HG02938 (cell line): ENCODE results near the gene QRICH2.
"Not testable (repeated sequence)": the region's sequence is repeated elsewhere in the genome, so short reads cannot be mapped to it uniquely, and the experiment has no call there.

Source experiments
- ATAC-seq: cut with Tn5 transposase; IDR thresholded peaks from one replicate; pipeline ENCODE4 v1.9.1; 2021; ENCODE audit warnings: mild to moderate bottlenecking, moderate library complexity; ENCODE audit not compliant: unreplicated experiment

Gene QRICH2

DNA sequence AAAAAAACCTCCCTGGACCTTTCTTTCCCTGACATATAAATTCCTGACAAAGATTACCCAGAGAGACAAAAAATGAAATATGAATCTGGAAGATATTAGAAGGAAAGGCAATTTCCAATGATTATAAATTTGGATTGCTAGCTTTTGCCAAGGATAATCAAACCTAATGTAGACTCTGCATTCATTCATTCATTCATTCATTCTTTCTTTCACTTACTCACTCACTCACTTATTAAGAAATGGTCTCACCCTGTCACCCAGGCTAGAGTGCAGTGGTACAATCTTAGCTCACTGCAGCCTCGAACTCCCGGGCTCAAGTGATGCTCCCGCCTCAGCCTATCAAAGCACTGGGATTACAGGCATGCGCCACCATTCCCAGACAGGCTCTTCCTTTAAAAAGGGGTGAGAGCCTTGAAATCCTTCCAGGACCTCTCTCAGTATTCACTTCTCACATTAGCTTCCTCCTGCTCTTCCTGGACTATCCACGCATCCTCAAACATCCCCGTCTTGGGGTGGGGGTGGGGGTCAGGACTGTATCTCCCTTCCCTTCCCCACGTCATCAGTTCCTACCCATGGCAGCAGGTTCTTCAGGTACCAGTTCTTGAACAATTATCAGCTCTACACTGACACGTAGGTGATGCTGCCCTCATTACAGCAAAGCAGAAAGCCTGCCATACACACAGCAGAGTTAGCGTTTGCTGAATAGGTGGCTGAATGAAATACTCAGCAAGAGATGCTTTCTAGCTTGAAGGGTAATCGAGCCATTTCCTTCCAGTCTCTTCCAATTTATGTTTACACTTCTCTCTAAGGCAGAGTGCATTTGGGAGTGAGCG is 25.8 kb upstream of the QRICH2 start:
- ATAC-seq = no peak

- ATAC-seq = no peak
Observed at GRCh38 chr17:76331083-76331482, 23.0 kb upstream of the QRICH2 start.

DNA sequence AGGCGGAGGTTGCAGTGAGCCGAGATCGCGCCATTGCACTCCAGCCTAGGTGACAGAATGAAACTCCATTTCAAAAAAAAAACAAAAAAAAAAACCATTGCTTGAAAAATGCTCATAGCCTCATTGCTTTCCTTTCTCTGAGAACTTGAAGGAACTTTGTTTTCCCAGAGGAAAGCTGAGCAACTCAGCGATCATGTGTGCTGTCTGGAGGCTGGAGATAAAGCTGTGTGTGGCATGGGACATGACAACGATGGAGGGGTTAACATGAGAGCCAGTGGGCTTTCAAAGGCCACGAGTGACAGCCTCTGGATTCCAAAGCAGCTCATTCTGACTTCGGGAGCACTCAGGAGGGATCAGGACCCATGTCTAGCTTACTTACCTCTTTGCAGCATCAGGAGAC is 21.6 kb upstream of the QRICH2 start:
- no peak for ATAC-seq

DNA sequence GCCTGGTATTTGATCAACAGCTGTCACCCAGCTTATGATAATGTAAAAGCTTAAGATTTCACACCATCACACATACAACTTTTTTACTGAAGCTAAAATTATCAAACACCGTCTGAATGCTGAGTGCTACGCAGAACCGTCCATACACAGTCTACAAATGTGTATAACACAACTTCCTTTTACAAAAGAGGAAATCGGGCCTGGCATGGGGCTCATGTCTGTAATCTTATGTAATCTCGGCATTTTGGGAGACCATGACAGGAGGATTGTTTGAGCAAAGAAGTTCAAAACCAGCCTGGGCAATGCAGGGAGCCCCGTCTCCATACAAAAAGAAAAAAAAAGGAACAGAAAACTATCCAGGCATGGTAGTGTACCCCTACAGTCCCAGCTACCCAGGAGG is 19.6 kb upstream of the QRICH2 start:
- ATAC-seq = no peak

DNA sequence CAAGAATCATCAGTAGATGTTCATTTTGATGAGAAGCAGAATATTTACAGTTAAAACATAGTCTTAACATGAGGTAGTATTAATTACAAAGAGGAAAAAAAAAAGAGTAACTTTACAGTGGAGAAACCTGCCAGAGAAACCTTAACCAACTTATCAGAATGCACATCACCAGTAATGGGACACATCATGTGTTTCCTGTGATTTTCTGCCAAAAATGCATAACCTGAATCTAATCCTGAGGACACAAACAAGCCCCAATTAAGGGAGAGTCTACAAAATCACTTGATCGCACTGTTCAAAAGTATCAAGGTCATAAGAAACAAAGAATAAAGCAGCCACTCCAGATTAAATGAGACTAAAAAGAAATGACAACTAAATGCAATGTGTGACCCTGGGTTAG is 18.2 kb upstream of the QRICH2 start:
- ATAC-seq = no peak

- no peak for ATAC-seq
Observed at GRCh38 chr17:76318586-76318985, 10.5 kb upstream of the QRICH2 start.

GRCh38 chr17:76317535-76317934 is 9.5 kb upstream of the QRICH2 start:
- no peak for ATAC-seq

DNA sequence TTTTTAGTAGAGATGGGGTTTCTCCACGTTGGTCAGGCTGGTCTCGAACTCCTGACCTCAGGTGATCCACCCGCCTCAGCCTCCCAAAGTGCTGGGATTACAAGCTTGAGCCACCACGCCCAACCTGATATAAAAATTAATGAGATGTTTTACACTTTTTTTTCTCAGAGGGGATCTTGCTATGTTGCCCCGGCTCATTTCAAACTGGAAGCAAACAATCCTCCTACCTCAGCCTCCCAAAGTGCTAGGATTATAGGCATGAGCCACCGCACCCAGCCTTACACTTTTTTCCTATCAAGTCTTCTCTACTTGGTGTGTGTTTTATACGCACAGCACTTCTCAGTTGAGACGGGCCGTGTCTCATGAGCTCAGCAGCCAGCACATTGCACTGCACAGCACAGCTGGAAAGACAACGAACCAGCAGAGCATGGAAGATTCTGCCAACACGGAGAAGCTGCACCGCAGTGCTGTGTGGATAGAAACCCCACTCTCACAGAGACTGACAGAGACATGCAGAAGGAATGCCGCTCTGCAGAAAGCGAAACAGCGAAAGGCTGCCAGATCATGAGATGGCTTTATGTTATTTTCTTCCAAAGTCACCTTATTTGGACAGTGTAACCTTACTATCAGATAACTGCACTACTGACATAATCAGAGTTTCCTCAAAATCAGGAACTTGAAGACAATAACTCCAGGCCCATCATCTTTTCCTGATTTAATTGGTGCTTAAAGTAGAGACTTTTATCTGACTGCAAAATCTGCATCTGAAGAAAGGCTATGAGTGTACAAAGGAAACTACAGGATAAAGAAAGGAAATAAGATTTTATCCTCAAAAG is 6.5 kb upstream of the QRICH2 start:
- no peak for ATAC-seq

- no peak for ATAC-seq
Observed at GRCh38 chr17:76312735-76313134, 4.7 kb upstream of the QRICH2 start.

- ATAC-seq = no peak
Observed at GRCh38 chr17:76309461-76309860, 1.4 kb upstream of the QRICH2 start.

DNA sequence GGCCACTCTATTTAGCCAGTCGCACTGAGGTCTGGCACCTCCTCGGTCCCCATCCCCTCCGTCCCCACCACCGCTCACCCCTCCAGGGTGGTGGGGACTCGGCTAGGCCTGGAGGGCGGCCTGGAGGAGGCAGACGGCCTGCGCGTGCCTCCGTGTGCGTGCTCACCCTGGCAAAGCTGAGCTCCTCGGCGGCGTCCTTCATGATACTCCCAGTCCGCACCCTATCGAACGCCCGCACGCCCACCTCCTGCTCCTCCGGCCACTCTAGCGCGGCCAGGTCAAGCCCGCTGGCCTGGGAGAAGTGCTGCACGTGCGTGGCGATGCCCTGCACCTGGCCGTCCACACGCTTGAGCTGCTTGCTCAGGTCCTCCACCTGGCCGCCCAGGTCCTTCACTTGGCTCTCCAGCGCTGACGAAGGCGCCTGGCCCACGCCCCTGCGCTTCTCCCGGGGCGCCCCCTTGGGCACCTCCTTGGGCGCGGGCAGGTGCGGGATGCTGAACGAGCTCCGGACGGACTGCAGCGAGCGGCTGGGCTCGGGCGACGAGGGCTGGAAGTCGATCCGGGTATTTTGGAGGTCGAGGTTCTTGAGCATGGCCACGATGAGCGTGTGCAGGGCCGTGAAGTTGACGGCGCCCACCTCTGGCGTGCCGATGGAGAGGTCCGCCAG is 644 bp downstream of the QRICH2 start:
- ATAC-seq = no peak

DNA sequence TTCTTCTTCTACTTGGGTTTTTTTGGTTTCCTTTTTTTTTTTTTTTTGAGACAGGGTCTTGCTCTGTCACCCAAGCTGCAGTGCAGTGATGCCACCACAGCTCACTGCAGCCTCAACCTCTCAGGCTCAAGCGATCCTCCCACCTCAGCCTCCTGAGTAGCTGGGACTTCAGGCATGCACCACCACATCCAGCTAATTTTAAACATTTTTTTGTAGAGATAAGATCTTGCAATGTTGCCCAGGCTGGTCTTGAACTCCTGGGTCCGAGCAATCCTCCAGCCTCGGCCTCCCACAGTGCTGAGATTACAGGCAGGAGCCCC is 3.0 kb downstream of the QRICH2 start:
- ATAC-seq = not testable (repeated sequence)

GRCh38 chr17:76304226-76305134 is 3.6 kb downstream of the QRICH2 start:
- no peak for ATAC-seq

GRCh38 chr17:76297436-76297835 is 10.6 kb downstream of the QRICH2 start:
- no peak for ATAC-seq

DNA sequence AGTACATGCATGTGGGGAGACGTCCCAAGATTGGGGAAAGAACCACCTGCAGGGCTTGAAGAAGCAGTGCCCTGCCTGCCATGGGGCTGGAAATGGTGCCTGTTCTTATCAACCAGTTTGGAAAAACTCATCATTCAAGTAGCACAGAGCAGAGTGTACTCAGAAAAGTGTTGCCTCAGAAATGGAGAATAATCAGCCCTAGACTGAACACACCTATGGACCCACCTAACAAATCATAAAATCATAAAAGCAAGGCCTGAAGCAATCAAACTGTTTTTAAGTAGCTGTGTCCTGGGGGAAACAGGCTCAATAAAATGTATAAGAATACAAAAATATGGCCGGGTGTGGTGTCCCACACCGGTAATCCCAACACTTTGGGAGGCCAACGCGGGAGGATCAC is 11.2 kb downstream of the QRICH2 start:
- no peak for ATAC-seq

DNA sequence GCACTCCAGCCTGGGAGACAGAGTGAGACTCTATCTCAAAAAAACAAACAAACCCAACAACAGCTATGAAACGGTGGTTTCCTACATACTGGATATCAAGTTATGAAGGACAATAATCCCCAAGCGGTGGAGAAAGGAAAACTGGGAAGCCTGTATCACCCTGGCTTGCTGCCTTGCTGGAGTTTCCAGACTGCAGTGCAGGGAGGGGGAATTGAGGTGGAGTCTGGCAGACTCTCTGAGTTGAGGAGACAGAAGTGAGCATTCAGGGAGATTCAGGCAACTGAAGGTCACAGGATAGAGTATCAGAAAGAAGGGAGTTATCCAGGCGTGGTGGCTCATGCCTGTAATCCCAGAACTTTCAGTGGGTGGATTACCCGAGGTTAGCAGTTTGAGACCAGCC is 11.9 kb downstream of the QRICH2 start:
- ATAC-seq = no peak

GRCh38 chr17:76293106-76293505 is 15.0 kb downstream of the QRICH2 start:
- no peak for ATAC-seq

DNA sequence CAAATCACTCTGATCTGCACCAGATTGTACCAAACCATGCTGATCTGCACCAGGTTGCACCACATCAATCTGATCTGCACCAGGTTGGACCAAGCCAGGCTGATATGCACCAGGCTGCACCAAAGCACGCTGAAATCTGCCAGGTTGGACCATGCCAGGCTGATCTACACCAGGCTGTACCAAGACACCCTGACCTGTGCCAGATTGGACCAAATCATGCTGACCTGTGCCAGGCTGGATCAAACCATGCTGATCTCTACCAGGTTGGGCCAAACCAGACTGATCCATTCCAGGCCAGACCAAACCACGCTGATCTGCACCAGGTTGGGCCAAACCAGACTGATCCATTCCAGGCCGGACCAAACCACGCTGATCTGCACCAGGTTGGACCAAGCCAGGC is 15.5 kb downstream of the QRICH2 start:
- ATAC-seq = no peak

GRCh38 chr17:76281573-76282371 is 26.3 kb downstream of the QRICH2 start:
- no peak for ATAC-seq

DNA sequence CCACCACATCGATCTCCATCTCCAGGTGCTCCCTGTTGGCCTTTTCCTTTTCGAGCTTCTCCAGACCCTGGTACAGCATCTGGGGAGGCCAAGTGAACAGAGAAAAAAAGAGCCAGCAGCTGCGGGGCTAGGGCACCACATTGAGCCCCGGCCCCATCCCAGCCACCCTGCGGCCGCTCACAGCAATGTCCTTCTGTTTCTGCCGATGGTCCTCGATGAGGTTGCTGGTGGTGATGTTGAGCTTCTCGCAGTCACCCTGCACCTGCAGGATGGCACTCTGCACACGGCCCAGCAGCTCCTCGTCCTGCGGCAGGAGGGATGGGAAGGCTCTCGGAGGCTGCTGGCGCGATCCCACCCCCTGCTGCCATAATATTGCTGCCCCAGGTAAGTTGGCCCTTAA is 27.4 kb downstream of the QRICH2 start:
- no peak for ATAC-seq
